GM10248 (cell line): Measurements from ENCODE around the gene AP4M1.

ENCODE experiments used
- CTCF ChIA-PET: fragments of 300-600 bp; sonication (Branson Sonifier 250); formaldehyde crosslinking; extraction: SDS; loops from one replicate; lab custom pipeline; 2021; ENCODE audit warnings: antibody characterized with exemption; lab: Yijun Ruan, JAX
- POLR2A ChIA-PET: fragments of 350-650 bp; sonication (Branson Sonifier 250); formaldehyde crosslinking; extraction: SDS; loops from one replicate; lab custom pipeline; 2020; ENCODE audit warnings: antibody characterized with exemption; lab: Yijun Ruan, JAX
- DNase-seq: peaks from one replicate; pipeline ENCODE4 v3.0.0; 2012; ENCODE audit errors: extremely low spot score
- TF ChIP-seq, protein P1 (sequence below): IDR thresholded peaks from 2 replicates; pipeline ENCODE4 v1.5.1; 2012; ENCODE audit warnings: mild to moderate bottlenecking, low read depth; ENCODE audit errors: extremely low read depth, missing control alignments, control extremely low read depth

AP4M1 gene

GRCh38 chr7:100101016-100101862 is at the start of gene AP4M1, which contains the start of gene MCM7:
AP4M1 (plus strand) TSS chr7:100101643; CDS start chr7:100101715, 72 bp downstream.
MCM7 (minus strand) TSS chr7:100101397; CDS start chr7:100101294, 103 bp downstream.
- CTCF ChIA-PET: interaction anchor here (1.2 to 2.6 kb wide), 10 partner anchors 11 to 116 kb away, joined by 4 to 16 read pairs (median 6); partner anchors contain the start of genes COPS6 and ZKSCAN1
- DNase-seq: peak; percentile 99
- POLR2A ChIA-PET: interaction anchor here (0.6 to 1.8 kb wide), 9 partner anchors 9 to 328 kb away, joined by 3 to 7 read pairs (median 4); partner anchors contain the start of genes MBLAC1, TRAPPC14 and ZCWPW1
- TF ChIP-seq, protein P1, sequence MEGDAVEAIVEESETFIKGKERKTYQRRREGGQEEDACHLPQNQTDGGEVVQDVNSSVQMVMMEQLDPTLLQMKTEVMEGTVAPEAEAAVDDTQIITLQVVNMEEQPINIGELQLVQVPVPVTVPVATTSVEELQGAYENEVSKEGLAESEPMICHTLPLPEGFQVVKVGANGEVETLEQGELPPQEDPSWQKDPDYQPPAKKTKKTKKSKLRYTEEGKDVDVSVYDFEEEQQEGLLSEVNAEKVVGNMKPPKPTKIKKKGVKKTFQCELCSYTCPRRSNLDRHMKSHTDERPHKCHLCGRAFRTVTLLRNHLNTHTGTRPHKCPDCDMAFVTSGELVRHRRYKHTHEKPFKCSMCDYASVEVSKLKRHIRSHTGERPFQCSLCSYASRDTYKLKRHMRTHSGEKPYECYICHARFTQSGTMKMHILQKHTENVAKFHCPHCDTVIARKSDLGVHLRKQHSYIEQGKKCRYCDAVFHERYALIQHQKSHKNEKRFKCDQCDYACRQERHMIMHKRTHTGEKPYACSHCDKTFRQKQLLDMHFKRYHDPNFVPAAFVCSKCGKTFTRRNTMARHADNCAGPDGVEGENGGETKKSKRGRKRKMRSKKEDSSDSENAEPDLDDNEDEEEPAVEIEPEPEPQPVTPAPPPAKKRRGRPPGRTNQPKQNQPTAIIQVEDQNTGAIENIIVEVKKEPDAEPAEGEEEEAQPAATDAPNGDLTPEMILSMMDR: no peak

GRCh38 chr7:100053215-100053614 is 48.2 kb upstream of the AP4M1 start:
- ChIA-PET POLR2A (interaction anchor here (0.7 kb wide), 1 partner anchor 438 kb away, joined by 6 read pairs; no protein-coding TSS in a partner anchor), CTCF (interaction anchor here (1.0 to 3.2 kb wide), 13 partner anchors 10 to 139 kb away, joined by 3 to 22 read pairs (median 4); partner anchors contain the start of gene ZKSCAN1)
- TF ChIP-seq, protein P1: no peak
- peak; percentile 40 for DNase-seq

DNA sequence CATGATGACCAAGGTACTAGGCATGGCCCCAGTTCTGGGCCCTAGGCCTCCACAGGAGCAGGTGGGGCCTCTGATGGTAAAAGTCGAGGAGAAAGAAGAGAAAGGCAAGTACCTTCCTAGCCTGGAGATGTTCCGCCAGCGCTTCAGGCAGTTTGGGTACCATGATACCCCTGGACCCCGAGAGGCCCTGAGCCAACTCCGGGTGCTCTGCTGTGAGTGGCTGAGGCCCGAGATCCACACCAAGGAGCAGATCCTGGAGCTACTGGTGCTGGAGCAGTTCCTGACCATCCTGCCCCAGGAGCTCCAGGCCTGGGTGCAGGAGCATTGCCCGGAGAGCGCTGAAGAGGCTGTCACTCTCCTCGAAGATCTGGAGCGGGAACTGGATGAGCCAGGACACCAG is 44.4 kb upstream of the AP4M1 start:
- TF ChIP-seq, protein P1: no peak
- POLR2A ChIA-PET: no interaction called here
- DNase-seq: no peak
- CTCF ChIA-PET: interaction anchor here (0.8 to 2.6 kb wide), 2 partner anchors 63 to 67 kb away, joined by 3 to 8 read pairs; no protein-coding TSS in a partner anchor

DNA sequence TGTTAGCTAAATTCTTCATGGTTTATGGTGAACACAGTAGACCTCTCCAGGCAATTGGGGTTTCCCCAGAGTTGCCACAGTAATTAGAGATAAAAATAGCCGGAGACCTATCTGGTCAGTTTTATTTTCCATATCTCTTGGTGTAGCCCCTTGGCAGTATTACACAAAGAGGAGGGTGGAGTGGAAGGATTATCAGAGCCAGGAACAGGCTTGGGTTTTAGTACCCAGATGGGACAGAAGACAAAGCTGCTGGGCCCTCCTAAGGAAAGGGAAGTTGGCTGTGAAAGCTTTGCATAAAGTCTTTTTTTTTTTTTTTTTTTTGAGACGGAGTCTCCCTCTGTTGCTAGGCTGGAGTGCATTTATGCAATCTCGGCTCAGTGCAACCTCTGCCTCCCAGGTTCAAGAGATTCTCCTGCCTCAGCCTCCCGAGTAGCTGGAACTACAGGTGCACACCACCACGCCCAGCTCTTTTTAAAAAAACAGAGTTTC is 42.1 kb upstream of the AP4M1 start:
- no peak for DNase-seq
- TF ChIP-seq, protein P1: no peak
- CTCF ChIA-PET: interaction anchor here (1.2 to 2.6 kb wide), 6 partner anchors 10 to 145 kb away, joined by 3 to 8 read pairs (median 5); partner anchors contain the start of gene ZSCAN21
- POLR2A ChIA-PET: interaction anchor here (0.6 to 1.8 kb wide), 3 partner anchors 10 to 540 kb away, joined by 3 to 4 read pairs (median 3); partner anchors contain the start of gene ZSCAN21

GRCh38 chr7:100061518-100062193 is 39.8 kb upstream of the AP4M1 start:
- ChIA-PET CTCF (interaction anchor here (1.2 to 1.8 kb wide), 2 partner anchors 12 to 14 kb away, joined by 3 to 4 read pairs; partner anchors contain the start of gene ZSCAN21), POLR2A (no interaction called here)
- TF ChIP-seq, protein P1: no peak
- DNase-seq: no peak
